ENCODE data around the gene GDPGP1.

The GDPGP1 gene

GRCh38 chr15:90230071-90230494, 3.9 kb upstream of the GDPGP1 start:
- POLR2A ChIA-PET, result no interaction called here

DNA sequence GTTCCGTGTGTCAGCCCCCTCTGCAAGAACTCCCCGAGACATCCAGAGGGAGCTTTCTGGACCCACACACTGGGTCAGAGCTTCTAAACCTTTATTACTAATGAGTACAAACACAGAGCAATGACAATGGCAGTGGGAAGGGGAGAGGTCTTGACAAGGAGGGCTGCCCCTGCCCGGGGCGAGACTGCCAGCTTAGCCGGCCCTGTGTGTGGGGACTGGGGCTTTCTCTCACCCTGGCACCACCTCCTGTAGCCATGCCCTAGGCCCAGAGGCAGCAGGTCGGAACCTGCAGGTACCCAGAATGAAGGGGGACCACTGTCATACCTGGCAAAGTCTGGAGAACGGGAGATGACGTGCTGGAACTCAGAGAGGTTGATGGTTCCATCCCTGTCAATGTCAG, 3.4 kb upstream of the GDPGP1 start:
- ChIA-PET POLR2A (no interaction called here), CTCF (interaction anchor here (4.6 to 6.0 kb wide), 3 partner anchors 9 to 31 kb away, joined by 21 to 63 read pairs (median 33); partner anchors contain the start of gene SEMA4B)
- DNase-seq (ENCODE audit: extremely low spot score), result no peak
- TF ChIP-seq, protein P1, sequence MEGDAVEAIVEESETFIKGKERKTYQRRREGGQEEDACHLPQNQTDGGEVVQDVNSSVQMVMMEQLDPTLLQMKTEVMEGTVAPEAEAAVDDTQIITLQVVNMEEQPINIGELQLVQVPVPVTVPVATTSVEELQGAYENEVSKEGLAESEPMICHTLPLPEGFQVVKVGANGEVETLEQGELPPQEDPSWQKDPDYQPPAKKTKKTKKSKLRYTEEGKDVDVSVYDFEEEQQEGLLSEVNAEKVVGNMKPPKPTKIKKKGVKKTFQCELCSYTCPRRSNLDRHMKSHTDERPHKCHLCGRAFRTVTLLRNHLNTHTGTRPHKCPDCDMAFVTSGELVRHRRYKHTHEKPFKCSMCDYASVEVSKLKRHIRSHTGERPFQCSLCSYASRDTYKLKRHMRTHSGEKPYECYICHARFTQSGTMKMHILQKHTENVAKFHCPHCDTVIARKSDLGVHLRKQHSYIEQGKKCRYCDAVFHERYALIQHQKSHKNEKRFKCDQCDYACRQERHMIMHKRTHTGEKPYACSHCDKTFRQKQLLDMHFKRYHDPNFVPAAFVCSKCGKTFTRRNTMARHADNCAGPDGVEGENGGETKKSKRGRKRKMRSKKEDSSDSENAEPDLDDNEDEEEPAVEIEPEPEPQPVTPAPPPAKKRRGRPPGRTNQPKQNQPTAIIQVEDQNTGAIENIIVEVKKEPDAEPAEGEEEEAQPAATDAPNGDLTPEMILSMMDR (IDR thresholded peaks at IDR 0.05; ENCODE audit: control extremely low read depth, extremely low read depth, low read depth, missing control alignments), result no peak

More at GRCh38 chr15:90230071-90230494, 3.9 kb upstream of the GDPGP1 start:
- TF ChIP-seq, protein P1 (IDR thresholded peaks at IDR 0.05; ENCODE audit: control extremely low read depth, extremely low read depth, low read depth, missing control alignments), result no peak
- CTCF ChIA-PET, result interaction anchor here (4.6 to 6.0 kb wide), 3 partner anchors 9 to 31 kb away, joined by 21 to 63 read pairs (median 33); partner anchors contain the start of gene SEMA4B
- DNase-seq (ENCODE audit: extremely low spot score), result no peak

DNA sequence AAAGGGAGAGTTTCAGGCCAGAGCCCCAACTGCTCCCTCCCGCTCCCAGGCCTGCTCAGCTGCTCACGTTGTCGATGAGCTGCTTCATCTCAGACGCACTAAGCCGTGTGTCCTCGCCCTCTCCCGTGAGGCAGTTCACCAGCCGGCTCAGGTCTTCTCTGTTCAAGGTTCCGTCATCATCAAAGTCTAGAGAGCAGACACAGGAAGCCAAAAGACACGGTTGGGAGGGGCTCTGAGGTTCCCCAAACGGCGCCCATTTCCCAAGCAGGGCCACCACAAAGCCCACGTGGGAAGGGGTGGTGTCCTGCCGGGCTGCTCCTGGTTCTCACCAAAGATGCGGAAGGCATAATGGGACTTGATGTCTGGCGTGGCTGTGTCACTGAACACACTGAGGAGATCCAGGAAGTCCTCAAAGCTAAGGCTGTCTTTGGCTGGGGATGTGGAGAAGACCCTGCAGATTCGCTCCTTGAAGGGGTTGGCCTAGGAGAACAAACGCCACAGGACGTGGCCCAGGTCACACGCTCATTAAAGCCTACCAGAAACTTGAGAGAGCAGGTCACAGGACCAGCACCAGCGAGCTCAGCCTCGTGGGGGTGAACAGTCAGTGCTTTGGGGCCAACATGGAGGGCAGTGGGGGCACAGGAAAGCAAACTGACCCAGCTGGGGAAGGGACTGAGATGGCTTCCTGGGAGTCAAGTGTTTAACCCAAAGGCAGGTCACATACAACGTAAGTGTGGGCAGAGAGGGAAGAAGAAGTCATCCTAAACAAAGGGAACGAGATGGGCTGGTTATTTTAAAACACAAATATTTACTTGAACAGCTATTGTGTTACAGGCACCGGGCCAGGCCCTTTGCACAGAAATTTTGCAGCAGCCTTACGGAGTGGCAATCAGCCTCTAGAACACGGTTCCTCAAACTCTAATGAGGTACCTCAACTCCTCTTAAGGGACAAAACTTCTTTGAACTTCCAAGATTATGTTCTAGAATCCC, 2.7 kb upstream of the GDPGP1 start:
- ChIA-PET CTCF (interaction anchor here (1.2 to 6.0 kb wide), 6 partner anchors 10 to 79 kb away, joined by 3 to 63 read pairs (median 18); partner anchors contain the start of gene SEMA4B), POLR2A (no interaction called here)

DNA sequence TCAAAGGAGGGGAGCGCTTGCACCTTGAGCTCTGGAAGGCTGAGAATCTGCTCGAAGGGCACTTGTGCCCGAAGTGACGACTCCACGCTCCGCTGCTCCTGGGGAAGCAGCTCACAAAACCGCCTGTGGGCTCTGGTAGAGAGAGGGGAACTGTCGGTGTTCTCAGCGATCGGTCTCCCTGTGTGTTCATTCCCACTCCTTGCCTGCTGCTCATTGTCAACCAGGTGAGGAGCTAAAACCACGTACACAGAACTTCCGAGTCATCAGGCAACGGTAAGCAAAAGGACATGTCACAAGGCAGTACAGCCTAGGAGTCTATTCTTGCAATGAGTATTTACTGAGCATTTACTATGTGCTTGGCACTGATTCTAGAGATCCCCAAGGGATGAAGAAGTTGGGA, 1.8 kb upstream of the GDPGP1 start:
- TF ChIP-seq, protein P1 (IDR thresholded peaks at IDR 0.05; ENCODE audit: control extremely low read depth, extremely low read depth, low read depth, missing control alignments), result no peak
- ChIA-PET CTCF (interaction anchor here (1.1 to 6.0 kb wide), 12 partner anchors 11 to 250 kb away, joined by 3 to 63 read pairs (median 5); partner anchors contain the start of gene SEMA4B), POLR2A (no interaction called here)
- DNase-seq (ENCODE audit: extremely low spot score), result no peak

More for the DNA sequence above, 2.7 kb upstream of the GDPGP1 start:
- DNase-seq (ENCODE audit: extremely low spot score), result peak; percentile 66
- TF ChIP-seq, protein P1 (IDR thresholded peaks at IDR 0.05; ENCODE audit: control extremely low read depth, extremely low read depth, low read depth, missing control alignments), result no peak

DNA sequence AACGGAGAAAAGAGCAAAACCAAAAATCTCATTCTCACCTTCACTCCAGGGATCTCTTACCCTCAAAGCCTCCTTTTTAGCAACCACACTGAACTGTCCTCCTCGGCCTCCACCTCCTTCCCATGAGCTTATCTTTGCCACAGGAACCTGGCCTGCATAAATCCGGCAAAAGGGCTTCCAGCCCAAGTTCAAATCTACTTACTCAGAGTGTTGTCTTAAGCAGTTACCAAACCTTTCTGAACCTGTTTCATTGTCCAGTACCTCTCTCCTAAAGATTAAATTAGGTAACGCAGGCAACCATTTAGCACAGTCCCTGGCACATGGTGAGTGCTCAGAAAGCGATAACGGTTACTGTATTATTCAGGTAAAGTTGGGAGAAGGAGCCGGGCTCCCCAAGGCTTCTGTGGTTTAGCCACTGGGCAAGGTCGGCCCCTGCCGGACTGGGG, 1.0 kb upstream of the GDPGP1 start:
- CTCF ChIA-PET, result interaction anchor here (0.8 to 6.0 kb wide), 18 partner anchors 10 to 724 kb away, joined by 3 to 63 read pairs (median 5); partner anchors contain the start of genes IDH2 and SEMA4B
- TF ChIP-seq, protein P1 (IDR thresholded peaks at IDR 0.05; ENCODE audit: control extremely low read depth, extremely low read depth, low read depth, missing control alignments), result peak; percentile 31
- no peak for DNase-seq (ENCODE audit: extremely low spot score)
- POLR2A ChIA-PET, result interaction anchor here (0.6 to 1.3 kb wide), 4 partner anchors 12 to 338 kb away, joined by 3 to 4 read pairs (median 4); no protein-coding TSS in a partner anchor
